WTC11 (cell line): ENCODE measurements around the gene UBE2R2.

Experiments used
- CREB1 ChIP-seq: sonication (generic); formaldehyde crosslinking; IDR thresholded peaks from 2 replicates; pipeline ENCODE4 v1.8.0; 2023; ENCODE audit warnings: mild to moderate bottlenecking, missing genetic modification reagents
- HMGA2 ChIP-seq: fragments of 250-450 bp; sonication (Bioruptor Pico); IDR thresholded peaks from 2 replicates; pipeline ENCODE4 v1.4.0; 2021; ENCODE audit warnings: mild to moderate bottlenecking, moderate library complexity
- JUN ChIP-seq: sonication (generic); formaldehyde crosslinking; IDR thresholded peaks from 2 replicates; pipeline ENCODE4 v1.8.0; 2023; ENCODE audit warnings: mild to moderate bottlenecking, missing genetic modification reagents
- NR2C2 ChIP-seq: sonication (generic); formaldehyde crosslinking; IDR thresholded peaks from 2 replicates; pipeline ENCODE4 v1.8.0; 2022; ENCODE audit warnings: mild to moderate bottlenecking, missing genetic modification reagents
- TF ChIP-seq, protein P1 (sequence below): sonication (generic); formaldehyde crosslinking; IDR thresholded peaks from 2 replicates; pipeline ENCODE4 v1.8.1; 2022; ENCODE audit warnings: low read depth, mild to moderate bottlenecking, moderate library complexity, missing genetic modification reagents, borderline replicate concordance
- TF ChIP-seq, protein P2 (sequence below): fragments of 200-600 bp; IDR thresholded peaks from 2 replicates; pipeline ENCODE4 v1.8.0; 2022; ENCODE audit warnings: antibody characterized with exemption
- TF ChIP-seq, protein P3 (sequence below): sonication (generic); formaldehyde crosslinking; conservative IDR thresholded peaks from 2 replicates; pipeline ENCODE4 v1.8.1; 2023; ENCODE audit warnings: mild to moderate bottlenecking, low read depth, missing genetic modification reagents, moderate library complexity
- TF ChIP-seq, protein P4 (sequence below): sonication (generic); formaldehyde crosslinking; IDR thresholded peaks from 2 replicates; pipeline ENCODE4 v1.8.1; 2022; ENCODE audit warnings: mild to moderate bottlenecking, moderate library complexity, missing genetic modification reagents

DNA sequence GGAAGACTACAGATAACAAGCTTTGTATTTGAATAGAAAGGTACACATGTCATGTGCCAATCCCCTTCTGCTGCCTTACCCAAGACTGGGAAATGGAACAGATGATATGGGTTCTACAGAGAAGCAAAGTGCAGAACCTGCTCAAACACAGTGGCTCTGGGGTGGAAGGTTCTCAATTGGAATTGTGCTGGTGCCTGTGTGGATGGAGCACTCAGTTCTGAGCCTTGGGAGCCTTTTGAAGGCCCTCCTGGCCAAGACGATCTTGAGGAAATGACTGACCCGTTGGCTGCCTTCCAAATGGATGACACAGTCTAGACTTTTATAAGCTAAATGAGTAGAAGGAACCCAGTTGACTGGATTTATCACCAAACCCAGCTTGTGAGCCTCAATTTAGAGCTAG, 25.8 kb upstream of the UBE2R2 start:
- TF ChIP-seq NR2C2 (CRISPR knock-in tag) (no peak), HMGA2 (no peak), CREB1 (CRISPR knock-in tag) (no peak), JUN (CRISPR knock-in tag) (no peak)
- TF ChIP-seq, protein P1, sequence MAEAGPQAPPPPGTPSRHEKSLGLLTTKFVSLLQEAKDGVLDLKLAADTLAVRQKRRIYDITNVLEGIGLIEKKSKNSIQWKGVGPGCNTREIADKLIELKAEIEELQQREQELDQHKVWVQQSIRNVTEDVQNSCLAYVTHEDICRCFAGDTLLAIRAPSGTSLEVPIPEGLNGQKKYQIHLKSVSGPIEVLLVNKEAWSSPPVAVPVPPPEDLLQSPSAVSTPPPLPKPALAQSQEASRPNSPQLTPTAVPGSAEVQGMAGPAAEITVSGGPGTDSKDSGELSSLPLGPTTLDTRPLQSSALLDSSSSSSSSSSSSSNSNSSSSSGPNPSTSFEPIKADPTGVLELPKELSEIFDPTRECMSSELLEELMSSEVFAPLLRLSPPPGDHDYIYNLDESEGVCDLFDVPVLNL (CRISPR knock-in tag), result no peak
- TF ChIP-seq, protein P2, sequence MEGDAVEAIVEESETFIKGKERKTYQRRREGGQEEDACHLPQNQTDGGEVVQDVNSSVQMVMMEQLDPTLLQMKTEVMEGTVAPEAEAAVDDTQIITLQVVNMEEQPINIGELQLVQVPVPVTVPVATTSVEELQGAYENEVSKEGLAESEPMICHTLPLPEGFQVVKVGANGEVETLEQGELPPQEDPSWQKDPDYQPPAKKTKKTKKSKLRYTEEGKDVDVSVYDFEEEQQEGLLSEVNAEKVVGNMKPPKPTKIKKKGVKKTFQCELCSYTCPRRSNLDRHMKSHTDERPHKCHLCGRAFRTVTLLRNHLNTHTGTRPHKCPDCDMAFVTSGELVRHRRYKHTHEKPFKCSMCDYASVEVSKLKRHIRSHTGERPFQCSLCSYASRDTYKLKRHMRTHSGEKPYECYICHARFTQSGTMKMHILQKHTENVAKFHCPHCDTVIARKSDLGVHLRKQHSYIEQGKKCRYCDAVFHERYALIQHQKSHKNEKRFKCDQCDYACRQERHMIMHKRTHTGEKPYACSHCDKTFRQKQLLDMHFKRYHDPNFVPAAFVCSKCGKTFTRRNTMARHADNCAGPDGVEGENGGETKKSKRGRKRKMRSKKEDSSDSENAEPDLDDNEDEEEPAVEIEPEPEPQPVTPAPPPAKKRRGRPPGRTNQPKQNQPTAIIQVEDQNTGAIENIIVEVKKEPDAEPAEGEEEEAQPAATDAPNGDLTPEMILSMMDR, result no peak
- TF ChIP-seq, protein P3, sequence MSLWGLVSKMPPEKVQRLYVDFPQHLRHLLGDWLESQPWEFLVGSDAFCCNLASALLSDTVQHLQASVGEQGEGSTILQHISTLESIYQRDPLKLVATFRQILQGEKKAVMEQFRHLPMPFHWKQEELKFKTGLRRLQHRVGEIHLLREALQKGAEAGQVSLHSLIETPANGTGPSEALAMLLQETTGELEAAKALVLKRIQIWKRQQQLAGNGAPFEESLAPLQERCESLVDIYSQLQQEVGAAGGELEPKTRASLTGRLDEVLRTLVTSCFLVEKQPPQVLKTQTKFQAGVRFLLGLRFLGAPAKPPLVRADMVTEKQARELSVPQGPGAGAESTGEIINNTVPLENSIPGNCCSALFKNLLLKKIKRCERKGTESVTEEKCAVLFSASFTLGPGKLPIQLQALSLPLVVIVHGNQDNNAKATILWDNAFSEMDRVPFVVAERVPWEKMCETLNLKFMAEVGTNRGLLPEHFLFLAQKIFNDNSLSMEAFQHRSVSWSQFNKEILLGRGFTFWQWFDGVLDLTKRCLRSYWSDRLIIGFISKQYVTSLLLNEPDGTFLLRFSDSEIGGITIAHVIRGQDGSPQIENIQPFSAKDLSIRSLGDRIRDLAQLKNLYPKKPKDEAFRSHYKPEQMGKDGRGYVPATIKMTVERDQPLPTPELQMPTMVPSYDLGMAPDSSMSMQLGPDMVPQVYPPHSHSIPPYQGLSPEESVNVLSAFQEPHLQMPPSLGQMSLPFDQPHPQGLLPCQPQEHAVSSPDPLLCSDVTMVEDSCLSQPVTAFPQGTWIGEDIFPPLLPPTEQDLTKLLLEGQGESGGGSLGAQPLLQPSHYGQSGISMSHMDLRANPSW (CRISPR knock-in tag), result no peak
- TF ChIP-seq, protein P4, sequence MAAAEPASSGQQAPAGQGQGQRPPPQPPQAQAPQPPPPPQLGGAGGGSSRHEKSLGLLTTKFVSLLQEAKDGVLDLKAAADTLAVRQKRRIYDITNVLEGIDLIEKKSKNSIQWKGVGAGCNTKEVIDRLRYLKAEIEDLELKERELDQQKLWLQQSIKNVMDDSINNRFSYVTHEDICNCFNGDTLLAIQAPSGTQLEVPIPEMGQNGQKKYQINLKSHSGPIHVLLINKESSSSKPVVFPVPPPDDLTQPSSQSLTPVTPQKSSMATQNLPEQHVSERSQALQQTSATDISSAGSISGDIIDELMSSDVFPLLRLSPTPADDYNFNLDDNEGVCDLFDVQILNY, result no peak
